HEK293 (cell line): ENCODE data around the gene RETN.

Experiments used
- CTCF ChIA-PET: fragments of 350-600 bp; formaldehyde crosslinking; extraction: SDS; loops from one replicate; lab custom pipeline; 2021; ENCODE audit warnings: antibody characterized with exemption; lab: Yijun Ruan, JAX
- POLR2A ChIA-PET: fragments of 300-600 bp; formaldehyde crosslinking; extraction: SDS; loops from one replicate; lab custom pipeline; 2020; ENCODE audit warnings: antibody characterized with exemption, inconsistent platforms; lab: Yijun Ruan, JAX
- H3K27ac ChIP-seq: fragments of 200-500 bp; sonication (Bioruptor generic); 2 replicates; pipeline ENCODE4 v1.5.1; 2014; ENCODE audit warnings: low read depth, low read length, control low read depth, inconsistent platforms; ENCODE audit errors: extremely low read depth
- H3K36me3 ChIP-seq, 2 experiments: fragments of 200-500 bp in 1 of 2; sonication (Bioruptor generic) in 1 of 2; 1 replicate in 1 of 2; 2 replicates in 1 of 2; pipeline ENCODE4 v1.5.1; 2014 to 2017; ENCODE audit warnings: inconsistent platforms in 2 of 2, low read length in 2 of 2; ENCODE audit not compliant: control insufficient read depth in 2 of 2, insufficient read depth in 1 of 2
- H3K4me1 ChIP-seq: fragments of 200-500 bp; sonication (Bioruptor generic); 2 replicates; pipeline ENCODE4 v1.5.1; 2014; ENCODE audit warnings: mild to moderate bottlenecking, low read length, inconsistent platforms; ENCODE audit not compliant: control insufficient read depth, insufficient read depth
- H3K4me3 ChIP-seq: 2 replicates; pipeline ENCODE4 v1.5.1; 2011; ENCODE audit warnings: low read depth, mild to moderate bottlenecking, control low read depth, low read length, moderate library complexity
- H3K9me3 ChIP-seq: fragments of 200-500 bp; sonication (Bioruptor generic); 2 replicates; pipeline ENCODE4 v1.5.1; 2014; ENCODE audit warnings: low read depth, low read length, inconsistent platforms; ENCODE audit not compliant: control insufficient read depth, insufficient read depth
- GLI4 ChIP-seq: fragments of 450-650 bp; formaldehyde crosslinking; IDR thresholded peaks from 2 replicates; pipeline ENCODE4 v1.5.1; 2016; ENCODE audit warnings: missing biosample characterization, missing genetic modification characterization
- HOXC10 ChIP-seq: sonication (generic); formaldehyde crosslinking; IDR thresholded peaks from 2 replicates; pipeline ENCODE4 v1.8.1; 2023; ENCODE audit warnings: mild to moderate bottlenecking, missing genetic modification reagents
- KLF16 ChIP-seq: fragments of 450-650 bp; formaldehyde crosslinking; IDR thresholded peaks from 2 replicates; pipeline ENCODE4 v1.5.1; 2017; ENCODE audit warnings: missing biosample characterization, missing genetic modification characterization
- KLF7 ChIP-seq: fragments of 450-650 bp; formaldehyde crosslinking; IDR thresholded peaks from 2 replicates; pipeline ENCODE4 v1.5.1; 2016; ENCODE audit warnings: missing biosample characterization, missing genetic modification characterization, borderline replicate concordance
- OSR2 ChIP-seq: fragments of 450-650 bp; formaldehyde crosslinking; IDR thresholded peaks from 2 replicates; pipeline ENCODE4 v1.5.1; 2016; ENCODE audit warnings: missing biosample characterization, missing genetic modification characterization
- TRIM28 ChIP-seq: IDR thresholded peaks from 2 replicates; pipeline ENCODE4 v1.6.1; 2011; ENCODE audit warnings: low read length, control low read depth, borderline replicate concordance
- ZBTB17 ChIP-seq: fragments of 450-650 bp; formaldehyde crosslinking; IDR thresholded peaks from 2 replicates; pipeline ENCODE4 v1.5.1; 2016; ENCODE audit warnings: missing biosample characterization, missing genetic modification characterization
- ZBTB21 ChIP-seq: fragments of 450-650 bp; formaldehyde crosslinking; IDR thresholded peaks from 2 replicates; pipeline ENCODE4 v1.5.1; 2017; ENCODE audit warnings: missing biosample characterization, missing genetic modification characterization
- ZBTB49 ChIP-seq: fragments of 450-650 bp; formaldehyde crosslinking; IDR thresholded peaks from 2 replicates; pipeline ENCODE4 v1.5.1; 2016; ENCODE audit warnings: missing biosample characterization, missing genetic modification characterization, low read depth
- ZBTB7A ChIP-seq: fragments of 450-650 bp; formaldehyde crosslinking; IDR thresholded peaks from 2 replicates; pipeline ENCODE4 v1.5.1; 2016; ENCODE audit warnings: low read depth, missing biosample characterization, missing genetic modification characterization
- ZNF140 ChIP-seq: fragments of 450-650 bp; formaldehyde crosslinking; IDR thresholded peaks from 2 replicates; pipeline ENCODE4 v1.5.1; 2016; ENCODE audit warnings: missing biosample characterization, missing genetic modification characterization
- ZNF23 ChIP-seq: fragments of 450-650 bp; formaldehyde crosslinking; IDR thresholded peaks from 2 replicates; pipeline ENCODE4 v1.5.1; 2016; ENCODE audit warnings: missing biosample characterization, missing genetic modification characterization, borderline replicate concordance
- ZNF302 ChIP-seq: fragments of 450-650 bp; formaldehyde crosslinking; IDR thresholded peaks from 2 replicates; pipeline ENCODE4 v1.5.1; 2016; ENCODE audit warnings: missing biosample characterization, missing genetic modification characterization, low read depth
- ZNF488 ChIP-seq: fragments of 450-650 bp; formaldehyde crosslinking; IDR thresholded peaks from 2 replicates; pipeline ENCODE4 v1.5.1; 2016; ENCODE audit warnings: missing biosample characterization, missing genetic modification characterization
- ZNF600 ChIP-seq: fragments of 450-650 bp; formaldehyde crosslinking; IDR thresholded peaks from 2 replicates; pipeline ENCODE4 v1.5.1; 2016; ENCODE audit warnings: missing biosample characterization, missing genetic modification characterization
- ZNF654 ChIP-seq: fragments of 450-650 bp; formaldehyde crosslinking; IDR thresholded peaks from 2 replicates; pipeline ENCODE4 v1.5.1; 2016; ENCODE audit warnings: low read depth, missing biosample characterization, missing genetic modification characterization
- ZNF658 ChIP-seq: fragments of 450-650 bp; formaldehyde crosslinking; IDR thresholded peaks from 2 replicates; pipeline ENCODE4; 2016; ENCODE audit warnings: missing biosample characterization, missing genetic modification characterization
- ZSCAN23 ChIP-seq: fragments of 450-650 bp; formaldehyde crosslinking; IDR thresholded peaks from 2 replicates; pipeline ENCODE4 v1.5.1; 2016; ENCODE audit warnings: missing biosample characterization, missing genetic modification characterization
- TF ChIP-seq, protein P1 (sequence below): fragments of 450-650 bp; formaldehyde crosslinking; IDR thresholded peaks from 2 replicates; pipeline ENCODE4 v1.5.1; 2017; ENCODE audit warnings: missing biosample characterization, missing genetic modification characterization
- TF ChIP-seq, protein P2 (sequence below): fragments of 450-650 bp; formaldehyde crosslinking; IDR thresholded peaks from 2 replicates; pipeline ENCODE4 v1.5.1; 2017; ENCODE audit warnings: missing biosample characterization, missing genetic modification characterization

RETN gene

GRCh38 chr19:7652061-7652641 is 16.7 kb upstream of the RETN start (continued):
- TF ChIP-seq, protein P1, sequence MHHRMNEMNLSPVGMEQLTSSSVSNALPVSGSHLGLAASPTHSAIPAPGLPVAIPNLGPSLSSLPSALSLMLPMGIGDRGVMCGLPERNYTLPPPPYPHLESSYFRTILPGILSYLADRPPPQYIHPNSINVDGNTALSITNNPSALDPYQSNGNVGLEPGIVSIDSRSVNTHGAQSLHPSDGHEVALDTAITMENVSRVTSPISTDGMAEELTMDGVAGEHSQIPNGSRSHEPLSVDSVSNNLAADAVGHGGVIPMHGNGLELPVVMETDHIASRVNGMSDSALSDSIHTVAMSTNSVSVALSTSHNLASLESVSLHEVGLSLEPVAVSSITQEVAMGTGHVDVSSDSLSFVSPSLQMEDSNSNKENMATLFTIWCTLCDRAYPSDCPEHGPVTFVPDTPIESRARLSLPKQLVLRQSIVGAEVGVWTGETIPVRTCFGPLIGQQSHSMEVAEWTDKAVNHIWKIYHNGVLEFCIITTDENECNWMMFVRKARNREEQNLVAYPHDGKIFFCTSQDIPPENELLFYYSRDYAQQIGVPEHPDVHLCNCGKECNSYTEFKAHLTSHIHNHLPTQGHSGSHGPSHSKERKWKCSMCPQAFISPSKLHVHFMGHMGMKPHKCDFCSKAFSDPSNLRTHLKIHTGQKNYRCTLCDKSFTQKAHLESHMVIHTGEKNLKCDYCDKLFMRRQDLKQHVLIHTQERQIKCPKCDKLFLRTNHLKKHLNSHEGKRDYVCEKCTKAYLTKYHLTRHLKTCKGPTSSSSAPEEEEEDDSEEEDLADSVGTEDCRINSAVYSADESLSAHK (tag by site-specific recombination): peak; percentile 29; the same call in 1 of the 2 replicates
- TF ChIP-seq ZBTB17 (tag by site-specific recombination): peak; percentile 58
- TF ChIP-seq ZNF302: no peak
- TF ChIP-seq ZSCAN23 (tag by site-specific recombination): no peak
- no peak for TF ChIP-seq ZNF488 (tag by site-specific recombination)
- 0 out of 2 replicates have a peak, but pooled peaks have one; percentile 35 for TF ChIP-seq TRIM28
- 0 out of 2 replicates have a peak, but pooled peaks have one; percentile 34 for TF ChIP-seq ZNF600
- TF ChIP-seq ZNF23: no peak
- peak; percentile 59 for TF ChIP-seq ZNF654 (tag by site-specific recombination)
- no peak for TF ChIP-seq ZNF140 (tag by site-specific recombination)
- TF ChIP-seq, protein P2, sequence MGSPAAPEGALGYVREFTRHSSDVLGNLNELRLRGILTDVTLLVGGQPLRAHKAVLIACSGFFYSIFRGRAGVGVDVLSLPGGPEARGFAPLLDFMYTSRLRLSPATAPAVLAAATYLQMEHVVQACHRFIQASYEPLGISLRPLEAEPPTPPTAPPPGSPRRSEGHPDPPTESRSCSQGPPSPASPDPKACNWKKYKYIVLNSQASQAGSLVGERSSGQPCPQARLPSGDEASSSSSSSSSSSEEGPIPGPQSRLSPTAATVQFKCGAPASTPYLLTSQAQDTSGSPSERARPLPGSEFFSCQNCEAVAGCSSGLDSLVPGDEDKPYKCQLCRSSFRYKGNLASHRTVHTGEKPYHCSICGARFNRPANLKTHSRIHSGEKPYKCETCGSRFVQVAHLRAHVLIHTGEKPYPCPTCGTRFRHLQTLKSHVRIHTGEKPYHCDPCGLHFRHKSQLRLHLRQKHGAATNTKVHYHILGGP: no peak
- no peak for TF ChIP-seq KLF7 (tag by site-specific recombination)

- CTCF ChIA-PET: interaction anchor here (0.7 to 2.6 kb wide), 3 partner anchors 86 to 198 kb away, joined by 3 to 8 read pairs (median 4); no protein-coding TSS in a partner anchor
- no peak overlapping the region for H3K4me3 ChIP-seq
- no peak for TF ChIP-seq KLF16
- TF ChIP-seq OSR2: peak; percentile 40; the same call in 1 of the 2 replicates
- no peak for TF ChIP-seq GLI4
- no peaks in the 10 kb centered on the region for H3K4me1 ChIP-seq
- POLR2A ChIA-PET: no interaction called here
- no peaks in the 10 kb centered on the region for H3K9me3 ChIP-seq
- no peak overlapping the region for H3K27ac ChIP-seq
- H3K36me3 ChIP-seq: no peaks in the 10 kb centered on the region
Observed at GRCh38 chr19:7654401-7654800, 14.4 kb upstream of the RETN start.

DNA sequence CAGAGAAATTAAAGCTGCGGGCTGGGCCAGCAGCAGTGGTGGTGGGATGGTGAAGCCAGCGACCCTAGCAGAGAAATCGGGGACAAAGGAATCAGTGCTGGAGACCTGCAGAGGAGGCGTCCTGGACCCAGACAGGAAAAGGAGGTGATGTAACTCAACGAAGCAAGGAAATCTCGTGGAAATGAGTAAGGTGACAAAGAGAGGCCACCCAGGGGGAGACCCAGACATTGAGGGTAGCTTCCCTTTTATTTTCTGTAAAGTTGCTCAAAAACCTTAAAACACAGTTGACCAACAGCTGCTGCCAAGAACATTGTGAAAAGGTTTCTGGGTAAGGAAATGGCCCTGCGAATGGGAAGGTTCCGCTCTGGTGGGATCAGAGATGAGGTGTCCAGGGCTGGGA is 13.3 kb upstream of the RETN start:
- no peaks in the 10 kb centered on the region for H3K36me3 ChIP-seq
- no peaks in the 10 kb centered on the region for H3K9me3 ChIP-seq
- CTCF ChIA-PET: interaction anchor here (0.6 kb wide), 1 partner anchor 696 kb away, joined by 6 read pairs; no protein-coding TSS in a partner anchor
- TF ChIP-seq KLF7 (tag by site-specific recombination) (no peak), ZBTB7A (tag by site-specific recombination) (no peak), HOXC10 (CRISPR knock-in tag) (no peak), ZNF658 (tag by site-specific recombination) (no peak), ZBTB21 (tag by site-specific recombination) (no peak), ZBTB49 (tag by site-specific recombination) (no peak)
- TF ChIP-seq, protein P2: no peak
- H3K4me1 ChIP-seq: no peaks in the 10 kb centered on the region
- POLR2A ChIA-PET: no interaction called here
- H3K27ac ChIP-seq: no peak overlapping the region
- H3K4me3 ChIP-seq: no peak overlapping the region
